HG03108 (cell line): ENCODE data around the gene SSU72.
"Not testable (repeated sequence)": the region's sequence is repeated elsewhere in the genome, so short reads cannot be mapped to it uniquely, and the experiment has no call there.

ENCODE experiments used
- ATAC-seq: cut with Tn5 transposase; IDR thresholded peaks from one replicate; pipeline ENCODE4 v1.9.1; 2021; ENCODE audit warnings: moderate library complexity; ENCODE audit not compliant: unreplicated experiment

The SSU72 gene

DNA sequence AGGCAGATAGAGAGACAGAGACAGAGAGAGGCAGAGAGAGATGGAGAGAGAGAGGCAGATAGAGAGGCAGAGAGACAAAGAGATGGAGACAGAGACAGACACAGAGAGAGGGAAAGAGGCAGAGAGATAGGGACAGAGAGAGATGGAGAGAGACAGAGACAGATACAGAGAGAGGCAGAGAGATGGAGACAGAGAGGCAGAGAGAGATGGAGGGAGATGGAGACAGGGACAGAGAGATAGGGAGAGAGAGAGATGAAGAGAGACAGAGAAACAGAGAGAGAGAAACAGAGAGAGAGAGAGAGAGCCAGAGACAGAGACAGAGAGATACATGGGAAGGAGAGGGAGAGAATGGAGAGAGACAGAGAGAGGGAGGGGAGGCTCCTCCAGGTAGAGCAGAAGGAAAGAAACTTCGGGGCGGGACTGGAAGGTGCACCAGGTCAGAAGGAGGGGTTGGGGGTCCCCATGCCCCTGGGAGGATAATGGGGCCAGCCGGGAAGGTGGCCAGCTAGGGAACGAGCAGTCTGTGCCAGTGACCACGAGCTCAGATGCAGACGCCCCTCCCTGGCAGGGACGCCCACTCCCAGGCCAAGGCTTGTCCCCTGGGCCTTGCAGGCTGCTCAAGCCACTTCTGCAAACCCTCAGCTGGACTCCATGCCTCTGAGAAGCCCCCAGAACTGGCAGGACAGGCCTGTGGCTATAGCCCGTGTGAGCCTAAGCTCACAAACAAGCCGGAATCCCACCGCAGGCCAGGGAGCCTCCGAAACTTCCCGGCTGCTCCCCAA lies 22.0 kb upstream of the SSU72 start:
- no peak for ATAC-seq

GRCh38 chr1:1595341-1595740 lies 20.7 kb upstream of the SSU72 start:
- ATAC-seq: not testable (repeated sequence)

- no peak for ATAC-seq
These were observed 20.1 kb upstream of the SSU72 start for GRCh38 chr1:1594602-1595260.

- no peak for ATAC-seq
These were observed 19.4 kb upstream of the SSU72 start for GRCh38 chr1:1593834-1594601.

GRCh38 chr1:1591452-1591851 lies 16.8 kb upstream of the SSU72 start:
- no peak for ATAC-seq

- no peak for ATAC-seq
These were observed 8.8 kb upstream of the SSU72 start for GRCh38 chr1:1583347-1584010.

GRCh38 chr1:1582585-1583346 lies 8.1 kb upstream of the SSU72 start:
- ATAC-seq: no peak

DNA sequence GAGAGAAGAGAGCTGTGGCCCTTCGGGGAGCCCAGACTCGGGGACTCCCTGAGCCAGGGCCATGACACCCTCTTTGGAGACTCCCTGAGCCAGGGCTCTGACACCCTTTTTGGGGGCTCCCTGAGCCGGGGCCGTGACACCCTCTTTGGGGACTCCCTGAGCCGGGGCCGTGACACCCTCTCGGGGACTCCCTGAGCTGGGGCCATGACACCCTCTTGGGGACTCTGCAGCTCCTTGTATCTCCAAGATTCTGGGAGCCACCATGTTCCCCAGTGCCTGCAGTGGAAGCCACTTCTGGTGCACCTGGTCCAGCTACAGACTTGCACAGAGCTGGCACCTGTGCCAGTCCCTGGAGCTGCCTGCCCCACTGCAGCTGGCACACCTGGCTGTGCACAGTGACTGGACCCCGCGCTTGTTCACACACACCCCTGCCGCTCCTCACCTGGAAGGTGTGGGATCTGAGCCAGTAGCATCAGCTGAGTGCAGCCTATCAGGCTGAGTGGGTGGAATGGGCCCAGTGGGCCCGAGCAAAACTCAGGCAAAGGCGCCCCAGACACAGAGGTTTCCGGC lies 3.8 kb upstream of the SSU72 start:
- no peak for ATAC-seq

- ATAC-seq: no peak
These were observed 2.8 kb upstream of the SSU72 start for GRCh38 chr1:1577367-1578011.

DNA sequence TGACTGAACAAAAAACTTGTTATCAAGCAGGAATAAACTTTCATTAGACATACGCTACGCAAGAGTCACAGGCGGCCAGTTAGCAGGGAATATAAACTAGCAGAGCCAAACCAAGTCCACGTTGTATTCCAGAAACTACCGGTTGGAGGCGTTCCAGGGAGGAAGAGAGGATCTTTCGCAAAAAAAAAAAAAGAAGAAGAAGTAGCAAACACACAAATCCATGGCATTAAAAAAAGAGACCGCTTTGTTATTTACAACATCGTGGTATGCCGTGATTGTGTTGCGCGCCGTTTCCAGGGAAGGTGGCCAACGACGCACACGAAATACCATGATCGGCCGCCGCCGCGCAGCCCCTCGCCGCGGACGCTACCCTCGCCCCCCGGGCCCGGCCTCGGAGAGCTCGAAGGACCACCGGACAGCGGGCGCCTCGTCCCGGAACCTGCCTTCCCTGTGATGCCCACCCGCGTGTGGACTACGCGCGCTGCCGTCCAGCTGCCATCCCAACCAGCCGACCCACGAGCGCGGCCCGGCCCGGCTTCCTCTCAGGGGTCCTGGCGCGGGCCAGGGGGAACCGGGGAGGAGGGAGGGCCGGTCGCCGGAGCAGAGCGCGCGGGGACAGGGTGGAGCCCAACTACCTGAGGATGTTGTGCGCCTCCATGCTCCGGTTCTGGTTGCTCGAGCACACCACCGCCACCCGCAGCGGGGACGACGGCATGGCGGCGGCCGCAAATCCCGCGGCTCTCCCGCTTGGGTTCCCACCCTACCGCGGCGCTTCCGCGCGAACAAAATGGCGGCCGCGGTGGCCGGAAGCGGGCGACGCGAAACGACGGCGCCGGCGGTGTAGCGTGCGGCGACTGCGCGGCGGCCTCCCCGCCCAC lies 581 bp downstream of the SSU72 start:
- peak; percentile 72 for ATAC-seq

DNA sequence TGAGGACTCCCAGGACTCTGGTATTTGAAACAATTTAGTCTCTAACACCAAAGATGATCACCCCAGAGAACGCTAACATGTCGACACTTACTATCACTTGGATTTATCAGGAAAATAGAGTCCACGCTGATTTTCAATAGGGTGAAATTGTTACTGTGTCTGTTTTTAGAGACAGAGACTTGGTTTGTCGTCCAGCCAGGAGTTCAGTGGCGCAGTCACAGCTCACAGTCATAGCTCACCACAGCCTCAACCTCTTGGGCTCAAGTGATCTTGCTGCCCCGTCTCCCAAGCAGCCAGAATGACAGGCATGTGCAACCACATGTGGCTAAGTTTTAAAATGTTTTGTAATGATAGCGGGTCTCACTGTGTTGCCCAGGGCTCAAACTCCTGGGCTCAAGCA lies 5.3 kb downstream of the SSU72 start:
- ATAC-seq: no peak

DNA sequence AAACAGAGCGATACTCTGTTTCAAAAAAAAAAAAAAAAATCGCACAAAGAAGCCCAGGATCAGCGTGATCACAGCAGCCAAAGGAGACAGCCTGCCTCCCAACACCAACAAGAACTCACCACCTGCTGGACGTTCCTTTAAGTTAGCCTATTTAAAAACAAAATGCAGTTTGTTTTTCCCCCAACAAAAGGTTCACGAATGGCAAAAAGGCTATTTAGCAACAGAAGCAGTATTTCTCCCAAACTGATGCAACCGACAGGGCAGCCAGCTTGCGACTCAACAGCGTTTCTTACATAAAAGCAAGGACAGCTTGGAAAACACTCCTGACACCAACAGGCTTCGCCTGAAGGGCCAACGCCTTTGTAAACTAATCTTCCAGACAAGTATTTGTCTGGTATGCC lies 6.8 kb downstream of the SSU72 start:
- ATAC-seq: no peak

DNA sequence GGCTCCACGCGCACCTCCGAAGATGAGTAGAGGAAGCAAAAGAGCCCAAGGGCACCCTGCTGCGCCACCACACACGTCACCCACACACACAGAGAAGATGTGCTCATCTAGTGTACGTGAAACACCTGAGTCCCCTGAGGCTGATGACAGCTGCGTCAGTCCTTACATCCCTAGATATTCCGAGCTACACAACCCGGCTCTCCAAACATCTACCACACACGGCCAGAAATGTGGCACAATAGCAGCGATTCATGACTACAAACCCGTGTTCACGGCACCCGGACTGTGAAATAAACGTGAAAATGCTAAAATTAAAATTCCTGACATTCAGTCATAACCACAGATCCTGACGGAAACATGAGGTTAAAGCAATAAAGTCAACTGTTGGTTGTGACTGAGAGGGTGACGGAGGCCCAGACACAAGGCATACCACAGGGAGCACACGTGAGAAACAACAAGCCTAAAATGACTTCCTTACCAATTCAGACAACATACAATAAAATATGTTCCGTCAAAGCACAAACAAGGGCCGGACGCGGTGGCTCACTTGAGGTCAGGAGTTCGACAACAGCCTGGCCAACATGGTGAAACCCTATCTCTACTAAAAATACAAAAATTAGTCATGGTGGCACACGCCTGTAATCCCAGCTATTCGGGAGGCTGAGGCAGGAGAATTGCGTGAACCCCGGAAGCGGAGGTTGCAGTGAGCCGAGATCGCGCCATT lies 7.3 kb downstream of the SSU72 start:
- no peak for ATAC-seq

GRCh38 chr1:1565340-1565739 lies 9.3 kb downstream of the SSU72 start:
- ATAC-seq: no peak

DNA sequence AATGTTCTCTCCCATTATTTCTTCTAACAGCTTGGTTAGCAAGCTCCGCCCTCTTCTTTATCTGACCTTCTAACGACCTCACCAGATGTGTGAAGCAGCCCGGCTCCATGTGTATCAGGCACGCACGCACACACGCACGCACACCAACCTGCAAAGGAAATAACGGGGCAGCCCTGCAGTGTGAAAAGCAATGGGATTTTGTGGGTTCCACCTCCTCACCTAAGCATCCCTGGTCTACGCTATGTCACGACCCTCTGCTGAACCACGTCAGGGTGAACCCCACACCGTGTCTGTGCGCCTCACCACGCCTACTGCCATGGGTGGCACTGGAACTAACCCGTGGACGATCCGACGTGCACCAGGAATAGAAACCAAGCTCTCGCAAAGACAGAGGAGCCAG lies 10.4 kb downstream of the SSU72 start:
- no peak for ATAC-seq

- no peak for ATAC-seq
These were observed 11.0 kb downstream of the SSU72 start for GRCh38 chr1:1563688-1564087.

DNA sequence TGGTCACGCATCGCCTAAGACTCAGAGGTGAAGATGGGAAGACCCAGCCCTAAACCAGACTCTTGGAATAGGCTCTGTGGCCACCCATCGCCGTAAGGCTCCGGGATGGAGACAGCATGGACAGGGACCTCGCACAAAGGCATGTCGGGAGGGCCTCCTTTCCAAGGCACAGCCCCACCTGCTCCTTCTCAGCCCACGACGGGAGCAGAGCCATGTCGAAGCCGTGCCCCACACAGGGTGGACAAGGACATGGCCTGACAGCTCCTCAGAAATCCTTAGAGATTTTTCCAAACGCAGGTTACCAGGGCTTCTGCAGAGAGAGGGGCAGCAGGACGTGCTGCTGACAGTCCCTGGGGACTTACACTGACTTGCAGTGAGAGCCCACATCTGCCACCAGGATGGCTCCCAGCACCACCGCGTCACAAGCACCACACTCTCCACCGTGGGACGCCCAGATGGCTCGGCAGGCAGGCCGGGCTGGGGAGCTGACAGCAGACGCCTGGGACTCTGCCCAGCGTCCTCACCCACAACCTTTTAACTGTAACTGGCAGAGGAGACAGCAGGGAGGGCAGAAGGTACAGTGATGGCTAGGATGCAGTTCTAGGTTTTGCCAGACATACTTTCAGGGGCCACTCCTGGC lies 12.0 kb downstream of the SSU72 start:
- no peak for ATAC-seq
